Esophagus muscularis mucosa (tissue), 2 donors: ENCODE results near the gene NUP54.

Experiments
- POLR2A ChIP-seq: fragments of 450-650 bp; IDR thresholded peaks from one replicate; pipeline ENCODE4 v1.6.1; 2017; ENCODE audit warnings: antibody characterized with exemption, moderate library complexity, mild to moderate bottlenecking, low read depth
- POLR2AphosphoS5 ChIP-seq, 2 donors: sonication (generic); formaldehyde crosslinking; IDR thresholded peaks; one replicate each; pipeline ENCODE4 v1.6.1; 2017; ENCODE audit warnings: antibody characterized with exemption in 2 of 2

DNA sequence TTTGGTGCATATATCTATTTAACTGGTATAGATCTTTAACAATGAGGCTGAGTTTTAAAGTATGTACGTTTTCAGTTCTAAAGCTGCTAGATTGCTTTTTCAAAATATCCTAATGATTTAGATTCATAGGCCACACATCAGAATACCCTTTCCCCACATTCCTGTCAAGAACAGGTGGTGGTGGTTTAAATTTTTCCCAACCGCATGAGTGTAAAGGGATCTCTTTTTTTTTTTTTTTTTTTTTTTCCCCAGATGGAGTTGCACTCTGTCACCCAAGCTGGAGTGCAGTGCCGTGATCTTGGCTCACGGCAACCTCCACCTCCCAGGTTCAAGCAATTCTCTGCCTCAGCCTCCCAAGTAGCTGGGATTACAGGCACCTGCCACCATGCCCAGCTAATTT, 28.0 kb downstream of the NUP54 start:
- TF ChIP-seq POLR2A: no peak
- no peak for TF ChIP-seq POLR2AphosphoS5 (IDR thresholded peaks at IDR 0.05)
